Amniotic epithelial cell (primary cell): ENCODE data around the gene PVR.
A peak's percentile ranks its signal among the peaks of the same experiment; 100 is the strongest.
"Not testable (repeated sequence)": the region's sequence is repeated elsewhere in the genome, so short reads cannot be mapped to it uniquely, and the experiment has no call there.

Experiments
- DNase-seq: peaks from one replicate; pipeline ENCODE4 v3.0.0-alpha.2; 2010; ENCODE audit warnings: low read depth

The PVR gene

GRCh38 chr19:44618640-44619357, 24.9 kb upstream of the PVR start:
- no peak for DNase-seq

DNA sequence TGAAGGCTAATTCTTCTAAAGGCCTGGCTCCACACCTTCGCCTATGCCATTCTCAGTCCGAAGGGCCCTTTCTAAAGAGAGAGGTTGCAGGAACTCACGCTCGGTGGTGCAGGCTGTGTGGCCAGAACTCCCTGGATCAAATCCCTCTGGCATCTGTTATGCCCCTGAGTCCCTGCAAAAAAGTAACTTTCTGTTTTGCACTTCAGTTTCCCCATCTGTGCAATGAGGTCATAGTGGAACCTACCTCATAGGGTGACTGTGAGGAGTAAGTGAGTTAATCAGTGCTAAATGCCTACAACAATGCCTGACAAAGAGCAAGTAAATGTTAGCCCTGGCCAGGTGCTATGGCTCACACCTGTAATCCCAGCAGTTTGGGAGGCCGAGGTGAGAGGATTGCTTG, 23.0 kb upstream of the PVR start:
- DNase-seq, result no peak

DNA sequence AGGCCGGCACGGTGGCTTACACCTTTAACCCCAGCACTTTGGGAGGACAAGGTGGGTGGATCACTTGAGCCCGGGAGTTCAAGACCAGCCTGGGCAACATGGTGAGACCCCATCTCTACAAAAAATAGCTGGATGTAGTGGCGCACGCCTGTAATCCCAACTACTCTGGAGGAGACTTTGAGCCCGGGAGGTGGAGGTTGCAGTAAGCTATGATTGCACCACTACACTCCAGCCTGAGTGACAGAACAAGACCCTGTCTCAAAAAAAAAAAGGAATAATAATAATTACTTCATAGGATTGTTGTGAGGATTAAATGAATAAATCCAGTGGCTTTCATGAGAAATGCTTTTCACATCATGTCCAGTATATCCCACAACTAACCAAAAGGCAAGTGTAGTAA, 22.3 kb upstream of the PVR start:
- DNase-seq, result no peak

GRCh38 chr19:44623080-44623479, 20.6 kb upstream of the PVR start:
- DNase-seq, result no peak

DNA sequence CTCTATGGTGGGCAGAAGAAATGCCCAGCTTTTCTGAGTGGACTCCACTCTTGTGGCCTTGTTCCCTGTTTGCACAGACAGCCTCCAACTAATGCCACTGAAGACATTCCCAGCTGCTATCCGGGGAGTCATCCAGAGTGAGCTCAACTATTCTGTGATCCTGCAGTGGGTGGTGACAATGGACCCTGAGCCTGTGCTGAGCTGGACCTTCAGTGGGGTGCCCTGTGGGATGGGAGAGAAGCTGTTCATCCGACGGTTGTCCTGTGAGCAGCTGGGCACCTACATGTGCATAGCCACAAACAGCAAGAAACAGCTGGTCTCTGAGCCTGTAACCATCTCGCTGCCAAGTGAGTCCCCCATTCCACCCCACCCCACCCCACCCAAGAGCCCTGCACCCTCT, 20.1 kb upstream of the PVR start:
- DNase-seq, result no peak

- no peak for DNase-seq
Measured at GRCh38 chr19:44624840-44625354, 18.8 kb upstream of the PVR start.

GRCh38 chr19:44625637-44626036, 18.1 kb upstream of the PVR start:
- DNase-seq, result not testable (repeated sequence)

- DNase-seq, result peak; percentile 97
Measured at GRCh38 chr19:44626048-44626624, 17.6 kb upstream of the PVR start.

- DNase-seq, result no peak
Measured at GRCh38 chr19:44627631-44628030, 16.1 kb upstream of the PVR start.

GRCh38 chr19:44628793-44629192, 14.9 kb upstream of the PVR start:
- no peak for DNase-seq

- DNase-seq, result not testable (repeated sequence)
Measured at GRCh38 chr19:44631611-44632010, 12.1 kb upstream of the PVR start.

GRCh38 chr19:44634058-44634457, 9.7 kb upstream of the PVR start:
- not testable (repeated sequence) for DNase-seq

DNA sequence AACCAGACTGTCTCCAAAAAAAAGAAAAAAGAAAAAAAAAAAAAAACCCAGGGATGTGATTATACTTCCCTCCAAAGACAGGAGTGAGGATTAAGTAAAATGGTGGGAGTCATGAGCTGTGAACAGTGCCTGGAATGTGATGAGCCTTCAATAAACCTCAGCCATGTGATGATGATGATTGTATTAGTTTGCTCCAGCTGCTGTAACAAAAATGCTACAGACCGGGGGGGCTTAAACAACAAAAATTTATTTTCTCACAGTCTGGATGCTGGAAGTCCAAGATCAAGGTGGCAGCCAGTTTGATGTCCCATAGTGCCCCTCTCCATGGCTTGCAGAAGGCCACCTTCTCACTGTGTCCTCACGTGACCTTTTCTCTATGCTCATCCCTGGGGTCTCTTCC, 8.9 kb upstream of the PVR start:
- no peak for DNase-seq

- DNase-seq, result peak; percentile 40
Measured at GRCh38 chr19:44635581-44636438, 7.9 kb upstream of the PVR start.

DNA sequence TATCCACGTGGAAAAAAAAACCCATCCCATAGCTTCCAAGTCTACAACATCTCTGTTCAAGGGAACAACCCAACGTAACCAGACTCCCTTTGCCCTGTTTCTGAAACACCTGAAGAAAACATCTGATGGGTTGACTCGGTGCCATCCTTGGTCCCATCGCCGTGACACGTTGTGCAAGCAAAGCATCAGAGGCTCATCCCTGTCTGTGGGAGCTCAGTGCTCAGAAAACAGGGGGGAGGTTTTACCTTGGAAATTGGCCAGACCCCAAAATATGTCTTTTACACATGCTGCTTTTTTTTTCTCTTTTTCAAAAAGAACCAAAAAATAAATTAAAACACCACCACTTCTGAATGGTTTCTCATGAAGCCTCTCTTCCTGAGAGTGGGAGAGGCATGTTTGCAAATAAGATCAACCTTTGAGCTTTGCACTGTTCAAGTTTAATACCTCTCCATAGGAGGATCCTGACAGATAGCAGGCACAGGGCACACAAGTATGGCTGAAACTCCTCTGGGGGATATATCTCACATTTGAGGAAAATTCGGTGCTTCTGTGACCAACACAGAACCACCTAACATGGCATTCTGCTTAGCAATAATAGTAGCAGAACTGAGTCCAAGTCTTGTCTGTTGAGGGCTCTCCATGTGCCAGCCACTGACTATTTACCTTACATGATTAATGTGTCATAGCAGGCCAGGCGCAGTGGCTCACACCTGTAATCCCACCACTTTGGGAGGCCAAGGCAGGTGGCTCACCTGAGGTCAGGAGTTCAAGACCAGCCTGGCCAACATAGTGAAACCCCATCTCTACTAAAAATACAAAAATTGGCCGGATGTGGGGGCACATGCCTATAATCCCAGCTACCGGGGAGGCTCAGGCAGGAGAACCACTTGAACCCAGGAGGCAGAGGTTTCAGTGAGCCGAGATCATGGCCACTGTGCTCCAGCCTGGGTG, 7.0 kb upstream of the PVR start:
- no peak for DNase-seq

DNA sequence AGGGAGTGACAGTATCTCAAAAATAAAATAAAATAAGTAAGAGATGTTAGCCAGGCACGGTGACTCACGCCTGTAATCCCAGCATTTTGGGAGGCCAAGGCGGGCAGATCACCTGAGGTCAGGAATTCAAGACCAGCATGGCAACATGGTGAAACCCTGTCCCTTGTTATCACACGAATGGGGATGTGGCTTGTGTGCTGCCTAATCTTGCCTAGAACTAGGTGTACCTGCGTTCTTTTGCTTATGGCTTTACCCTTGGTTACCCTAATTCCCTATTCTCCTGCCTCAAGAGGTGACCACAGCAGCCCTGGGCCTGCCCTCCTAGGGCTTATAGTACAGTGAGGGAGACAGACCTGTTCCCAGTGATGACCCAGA, 6.3 kb upstream of the PVR start:
- no peak for DNase-seq

DNA sequence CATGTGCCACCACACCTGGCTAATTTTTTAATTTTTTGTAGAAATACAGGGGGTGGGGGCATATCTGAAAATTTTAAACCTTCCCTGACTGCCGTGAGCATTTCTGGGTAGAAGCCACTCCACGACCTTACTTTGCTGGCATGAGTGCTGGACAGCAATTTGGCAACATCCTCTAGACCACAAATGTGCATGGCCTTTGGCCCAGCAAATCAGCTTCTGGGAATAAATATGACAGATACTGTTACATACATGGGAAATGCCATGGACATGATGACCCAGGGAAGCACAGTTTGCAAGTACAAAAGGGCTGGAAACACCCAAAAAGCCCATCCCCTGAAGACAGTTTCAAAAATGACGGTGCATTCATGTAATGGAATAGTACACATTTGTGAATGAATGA, 3.2 kb upstream of the PVR start:
- DNase-seq, result peak; percentile 73

- DNase-seq, result no peak
Measured at GRCh38 chr19:44641501-44642265, 2.0 kb upstream of the PVR start.

DNA sequence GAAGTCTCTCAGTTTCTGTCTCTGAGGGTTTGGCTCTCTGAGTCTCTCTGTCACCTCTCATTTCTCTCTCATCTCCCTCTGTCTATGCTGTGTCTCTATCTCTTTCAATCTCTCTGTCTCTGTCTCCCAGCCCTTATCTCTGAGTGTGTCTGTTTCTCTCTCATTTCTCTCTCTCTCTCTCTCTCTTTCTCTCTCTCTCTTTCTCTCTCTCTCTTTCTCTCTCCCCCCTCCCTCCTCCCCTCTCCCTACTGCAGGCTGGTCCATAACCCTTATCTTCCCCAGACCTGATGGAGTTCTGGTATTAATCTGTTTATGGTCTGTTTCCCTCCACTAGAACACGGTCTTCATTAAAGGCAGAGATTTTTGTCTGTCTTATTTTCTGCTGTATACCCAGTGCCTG, 1.3 kb upstream of the PVR start:
- DNase-seq, result no peak

DNA sequence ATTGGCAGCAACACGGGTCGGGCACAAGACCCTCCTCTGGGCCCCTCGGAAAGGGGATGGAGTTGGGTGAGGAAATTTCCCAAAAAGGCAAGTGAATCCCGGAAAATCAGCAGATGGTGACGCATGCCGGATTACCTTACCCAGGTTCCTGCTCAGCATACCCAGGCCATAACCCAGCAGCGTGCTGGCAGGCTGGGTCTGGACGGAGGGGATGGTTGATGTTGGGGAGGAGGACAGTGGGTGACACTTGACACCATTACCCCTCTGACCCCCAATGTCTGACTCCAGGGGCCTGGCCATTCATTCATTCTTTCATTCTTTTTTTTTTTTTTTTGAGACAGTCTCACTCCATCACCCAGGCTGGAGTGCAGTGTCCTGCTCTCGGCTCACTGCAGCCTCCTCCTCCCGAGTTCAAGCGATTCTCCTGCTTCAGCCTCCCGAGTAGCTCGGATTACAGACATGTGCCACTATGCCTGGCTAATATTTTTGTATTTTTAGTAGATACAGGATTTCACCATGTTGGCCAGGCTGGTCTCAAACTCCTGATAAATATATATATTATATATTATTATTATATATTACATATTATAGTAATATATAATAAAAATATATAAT, 799 bp downstream of the PVR start:
- no peak for DNase-seq
